Epithelial cell of prostate (primary cell): Measurements from ENCODE around the gene SMKR1.
"Not testable (repeated sequence)": the region's sequence is repeated elsewhere in the genome, so short reads cannot be mapped to it uniquely, and the experiment has no call there.

Experiments used
- DNase-seq: peaks from one replicate; pipeline ENCODE4 v3.0.0-alpha.2; 2011; ENCODE audit warnings: low read depth, low spot score
- H3K27ac ChIP-seq: fragments of 450-650 bp; 2 replicates; pipeline ENCODE4 v1.5.1; 2017; ENCODE audit warnings: mild to moderate bottlenecking

SMKR1 gene

GRCh38 chr7:129501760-129502707 is at the start of gene SMKR1:
Gene SMKR1 (plus strand): TSS chr7:129502531. CDS start chr7:129502825, 294 bp downstream.
- H3K27ac ChIP-seq, result no peak within 1 kb of the TSS
- DNase-seq, result no peak

- DNase-seq, result no peak
- peak overlapping the region; percentile 55 for H3K27ac ChIP-seq
Measured at GRCh38 chr7:129452589-129453231, 49.6 kb upstream of the SMKR1 start.

GRCh38 chr7:129453510-129454248 is 48.7 kb upstream of the SMKR1 start:
- H3K27ac ChIP-seq, result peak overlapping the region; percentile 55
- DNase-seq, result no peak

- H3K27ac ChIP-seq, result peak overlapping the region; percentile 55
- DNase-seq, result no peak
Measured at GRCh38 chr7:129454249-129454551, 48.1 kb upstream of the SMKR1 start.

GRCh38 chr7:129456421-129456820 is 45.9 kb upstream of the SMKR1 start:
- H3K27ac ChIP-seq, result no peak overlapping the region
- no peak for DNase-seq

- no peak overlapping the region for H3K27ac ChIP-seq
- no peak for DNase-seq
Measured at GRCh38 chr7:129457101-129457500, 45.2 kb upstream of the SMKR1 start.

- no peak for DNase-seq
- no peak overlapping the region for H3K27ac ChIP-seq
Measured at GRCh38 chr7:129458171-129458570, 44.2 kb upstream of the SMKR1 start.

GRCh38 chr7:129461809-129462208 is 40.5 kb upstream of the SMKR1 start:
- H3K27ac ChIP-seq, result no peak overlapping the region

GRCh38 chr7:129462420-129462819 is 39.9 kb upstream of the SMKR1 start:
- DNase-seq, result no peak
- H3K27ac ChIP-seq, result no peak overlapping the region

More at GRCh38 chr7:129461809-129462208, 40.5 kb upstream of the SMKR1 start:
- DNase-seq, result no peak

- DNase-seq, result no peak
- no peak overlapping the region for H3K27ac ChIP-seq
Measured at GRCh38 chr7:129464194-129464593, 38.1 kb upstream of the SMKR1 start.

GRCh38 chr7:129465080-129465479 is 37.3 kb upstream of the SMKR1 start:
- no peak for DNase-seq
- no peak overlapping the region for H3K27ac ChIP-seq

- H3K27ac ChIP-seq, result no peak overlapping the region
- no peak for DNase-seq
Measured at GRCh38 chr7:129466796-129467195, 35.5 kb upstream of the SMKR1 start.

- peak overlapping the region; percentile 28 for H3K27ac ChIP-seq
- DNase-seq, result no peak
Measured at GRCh38 chr7:129468087-129468486, 34.2 kb upstream of the SMKR1 start.

- no peak for DNase-seq
- H3K27ac ChIP-seq, result peak overlapping the region; percentile 28
Measured at GRCh38 chr7:129468547-129468946, 33.8 kb upstream of the SMKR1 start.

- no peak overlapping the region for H3K27ac ChIP-seq
- DNase-seq, result no peak
Measured at GRCh38 chr7:129469930-129470329, 32.4 kb upstream of the SMKR1 start.

- H3K27ac ChIP-seq, result no peak overlapping the region
- DNase-seq, result no peak
Measured at GRCh38 chr7:129470411-129470810, 31.9 kb upstream of the SMKR1 start.

GRCh38 chr7:129471402-129471827 is 30.9 kb upstream of the SMKR1 start:
- DNase-seq, result no peak
- peak overlapping the region; percentile 65 for H3K27ac ChIP-seq

GRCh38 chr7:129475931-129476330 is 26.4 kb upstream of the SMKR1 start:
- not testable (repeated sequence) for DNase-seq, H3K27ac ChIP-seq

GRCh38 chr7:129476398-129476797 is 25.9 kb upstream of the SMKR1 start:
- not testable (repeated sequence) for H3K27ac ChIP-seq, DNase-seq

- DNase-seq, result no peak
- no peak overlapping the region for H3K27ac ChIP-seq
Measured at GRCh38 chr7:129479831-129480230, 22.5 kb upstream of the SMKR1 start.
